Upper lobe of left lung (tissue), 6 donors: ENCODE results near the gene ARID5B. TPM values are rescaled to one million over a fixed set of nuclear protein-coding genes. Genes with fewer than 3 reads are reported as not detected.

Experiments used
- ATAC-seq, 2 donors: fragments of 200-7000 bp; cut with Tn5 transposase; one replicate each; pipeline ENCODE4 v1.9.1; 2022; ENCODE audit warnings: mild to moderate bottlenecking in 2 of 2, moderate library complexity in 2 of 2; ENCODE audit not compliant: low FRiP score in 2 of 2
- DNase-seq, 2 donors: peaks; one replicate each; pipeline ENCODE4 v3.0.0-alpha.2; 2019 to 2020
- H3K27ac ChIP-seq, 4 donors: fragments of 200-600 bp; sonication (generic); one replicate each; pipeline ENCODE4 v1.5.1; 2016 to 2019
- H3K27me3 ChIP-seq, 4 donors: fragments of 200-600 bp; sonication (generic); one replicate each; pipeline ENCODE4 v1.5.1; 2017 to 2019
- H3K36me3 ChIP-seq, 4 donors: fragments of 200-600 bp; sonication (generic); one replicate each; pipeline ENCODE4 v1.5.1; 2016 to 2019
- H3K4me1 ChIP-seq, 4 donors: fragments of 200-600 bp; sonication (generic); one replicate each; pipeline ENCODE4 v1.5.1; 2018 to 2019
- H3K4me3 ChIP-seq, 4 donors: fragments of 200-600 bp; sonication (generic); one replicate each; pipeline ENCODE4 v1.5.1; 2017 to 2019; ENCODE audit warnings: mild to moderate bottlenecking in 2 of 4, moderate library complexity in 1 of 4
- H3K9me3 ChIP-seq, 4 donors: fragments of 200-600 bp; sonication (generic); one replicate each; pipeline ENCODE4 v1.5.1; 2018 to 2019
- EP300 ChIP-seq, 4 donors: sonication (generic); formaldehyde crosslinking; IDR thresholded peaks; one replicate each; pipeline ENCODE4 v1.5.1; 2017; ENCODE audit warnings: antibody characterized with exemption in 4 of 4, control low read depth in 2 of 4
- POLR2A ChIP-seq, 4 donors: fragments of 450-650 bp; IDR thresholded peaks; one replicate each; pipeline ENCODE4 v1.5.1; 2016 to 2017; ENCODE audit warnings: antibody characterized with exemption in 4 of 4, mild to moderate bottlenecking in 2 of 4
- POLR2AphosphoS5 ChIP-seq, 2 donors: sonication (generic); formaldehyde crosslinking; IDR thresholded peaks; one replicate each; pipeline ENCODE4 v1.5.1; 2017; ENCODE audit warnings: antibody characterized with exemption in 2 of 2
- WGBS, 2 donors: methylation state at CpG; one replicate each; pipeline ENCODE4 v1.1.5; 2017 to 2018; 5-methylcytosine and 5-hydroxymethylcytosine counted together
- total RNA-seq, 6 donors: library from RNA; depleted of rRNA in 4 of 6; stranded (reverse); fragments of >200 nt in 4 of 6; gene quantifications; one replicate each; pipeline versions ENCODE4 v1.1.0 to v1.2.1, GENCODE V29; 2016 to 2021
- TF ChIP-seq, protein P1 (sequence below), 6 experiments: fragments of 450-650 bp in 4 of 6; fragments of 200-600 bp in 2 of 6; sonication (generic) in 2 of 6; IDR thresholded peaks; one replicate each; pipeline ENCODE4 v1.5.1; 2016 to 2019; ENCODE audit warnings: antibody characterized with exemption in 6 of 6
- donor health status: DM: no; HTN: no; CAD: no; lungs with moderate emphysema.
- donor health status: DM: no; HTN: yes; CAD: no; lungs with severe emphysema.

The ARID5B gene
- total RNA-seq, 6 donors from 2014 or later = 20.2 to 51.3 (median 28.4) TPM

- H3K4me3 ChIP-seq = no peak overlapping the region
- 95 to 97% methylated on average over 6 of the region's 6 CpGs for WGBS, 2 donors
- no peak overlapping the region for H3K27ac ChIP-seq
- ATAC-seq = no peak
- TF ChIP-seq POLR2A (IDR thresholded peaks at IDR 0.05) (no peak), POLR2AphosphoS5 (IDR thresholded peaks at IDR 0.05) (no peak), EP300 (IDR thresholded peaks at IDR 0.05) (no peak)
- TF ChIP-seq, protein P1, sequence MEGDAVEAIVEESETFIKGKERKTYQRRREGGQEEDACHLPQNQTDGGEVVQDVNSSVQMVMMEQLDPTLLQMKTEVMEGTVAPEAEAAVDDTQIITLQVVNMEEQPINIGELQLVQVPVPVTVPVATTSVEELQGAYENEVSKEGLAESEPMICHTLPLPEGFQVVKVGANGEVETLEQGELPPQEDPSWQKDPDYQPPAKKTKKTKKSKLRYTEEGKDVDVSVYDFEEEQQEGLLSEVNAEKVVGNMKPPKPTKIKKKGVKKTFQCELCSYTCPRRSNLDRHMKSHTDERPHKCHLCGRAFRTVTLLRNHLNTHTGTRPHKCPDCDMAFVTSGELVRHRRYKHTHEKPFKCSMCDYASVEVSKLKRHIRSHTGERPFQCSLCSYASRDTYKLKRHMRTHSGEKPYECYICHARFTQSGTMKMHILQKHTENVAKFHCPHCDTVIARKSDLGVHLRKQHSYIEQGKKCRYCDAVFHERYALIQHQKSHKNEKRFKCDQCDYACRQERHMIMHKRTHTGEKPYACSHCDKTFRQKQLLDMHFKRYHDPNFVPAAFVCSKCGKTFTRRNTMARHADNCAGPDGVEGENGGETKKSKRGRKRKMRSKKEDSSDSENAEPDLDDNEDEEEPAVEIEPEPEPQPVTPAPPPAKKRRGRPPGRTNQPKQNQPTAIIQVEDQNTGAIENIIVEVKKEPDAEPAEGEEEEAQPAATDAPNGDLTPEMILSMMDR (IDR thresholded peaks at IDR 0.05) = no peak
- H3K36me3 ChIP-seq = no peaks in the 10 kb centered on the region
- DNase-seq = no peak
- H3K4me1 ChIP-seq = peaks cover 0 to 13% (median 0%) of the 10 kb centered on the region in 4 donors
- no peaks in the 10 kb centered on the region for H3K9me3 ChIP-seq
- no peaks in the 10 kb centered on the region for H3K27me3 ChIP-seq
Observed at GRCh38 chr10:61931620-61932332, 30.3 kb downstream of the ARID5B start.

DNA sequence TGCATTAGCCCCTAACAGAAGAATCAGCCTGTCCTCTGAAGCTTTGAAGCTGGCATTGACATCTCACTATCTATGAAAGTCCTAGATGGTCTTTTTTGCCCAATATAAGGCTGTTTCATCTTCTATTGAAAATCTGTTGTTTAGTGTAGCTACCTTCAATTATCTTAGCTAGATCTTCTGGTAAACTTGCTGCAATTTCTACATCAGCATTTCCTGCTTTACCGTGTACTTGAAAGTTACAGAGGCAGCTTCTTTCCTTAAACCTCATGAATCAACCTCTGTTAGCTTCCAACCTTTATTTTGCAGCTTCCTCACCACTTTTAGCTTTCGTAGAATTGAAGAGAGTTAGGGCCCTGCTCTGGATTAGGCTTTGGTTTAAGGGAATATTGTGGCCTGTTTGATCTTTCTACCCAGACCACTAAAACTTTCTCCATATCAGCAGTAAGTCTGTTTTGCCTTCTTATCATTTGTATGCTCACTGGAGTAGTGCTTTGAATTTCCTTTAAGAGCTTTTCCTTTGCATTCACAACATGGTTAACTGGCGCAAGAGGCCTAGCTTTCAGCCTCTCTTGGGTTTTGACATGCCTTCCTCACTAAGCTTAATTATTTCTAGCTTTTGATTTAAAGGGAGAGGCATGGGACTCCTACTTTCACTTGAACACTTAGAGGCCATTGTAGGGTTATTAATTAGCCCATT, 32.5 kb downstream of the ARID5B start:
- DNase-seq = no peak

DNA sequence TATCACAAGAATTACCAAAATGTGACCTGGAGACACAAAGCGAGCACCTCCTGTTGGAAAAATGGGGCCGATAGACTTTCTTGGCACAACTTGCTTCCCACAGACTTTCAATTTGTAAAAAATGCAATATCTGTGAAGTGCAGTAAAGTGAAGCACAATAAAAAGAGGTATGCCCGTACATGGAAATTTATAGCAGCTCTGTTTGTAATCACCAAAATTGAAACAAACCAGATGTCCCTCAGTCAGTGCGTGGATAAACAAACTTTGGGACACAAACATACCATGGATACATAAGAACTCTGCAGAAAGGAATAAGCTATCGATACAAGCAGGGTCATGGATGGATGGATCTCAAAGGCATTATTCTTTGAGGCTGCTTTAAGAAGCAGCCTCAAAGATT, 33.6 kb downstream of the ARID5B start:
- TF ChIP-seq, protein P1 (IDR thresholded peaks at IDR 0.05) = no peak
- no peak for DNase-seq
- no peak for ATAC-seq

More for the DNA sequence above, 32.5 kb downstream of the ARID5B start:
- H3K4me1 ChIP-seq = peaks cover 13 to 36% (median 19%) of the 10 kb centered on the region in 4 donors
- TF ChIP-seq, protein P1 (IDR thresholded peaks at IDR 0.05) = no peak
- TF ChIP-seq POLR2A (IDR thresholded peaks at IDR 0.05) (no peak), EP300 (IDR thresholded peaks at IDR 0.05) (no peak), POLR2AphosphoS5 (IDR thresholded peaks at IDR 0.05) (no peak)
- no peaks in the 10 kb centered on the region for H3K9me3 ChIP-seq
- 48 to 58% methylated on average over 3 of the region's 3 CpGs for WGBS, 2 donors
- H3K27ac ChIP-seq = peak overlapping the region; percentile 9 to 54 (median 30)
- H3K27me3 ChIP-seq = no peaks in the 10 kb centered on the region
- no peaks in the 10 kb centered on the region for H3K36me3 ChIP-seq
- no peak for ATAC-seq
- H3K4me3 ChIP-seq = no peak overlapping the region

DNA sequence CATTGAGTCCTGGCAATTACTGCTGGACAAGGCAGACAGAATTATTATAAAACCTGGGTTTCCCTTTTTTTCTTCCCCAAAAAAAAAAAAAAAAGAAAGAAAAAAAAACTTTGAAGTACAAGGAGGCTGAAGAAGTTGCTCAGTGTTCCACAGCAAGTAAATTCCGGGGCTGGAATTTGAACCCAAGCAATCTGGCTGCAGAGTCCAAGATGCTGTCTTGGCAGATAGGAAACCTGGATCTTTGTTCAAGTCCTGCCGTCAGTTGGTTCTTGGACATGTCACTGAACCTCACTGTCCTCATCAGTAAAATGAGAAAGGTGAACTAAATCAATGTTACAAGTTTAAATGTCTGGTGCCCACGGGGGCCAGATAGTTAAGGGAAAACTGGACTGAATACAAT, 35.3 kb downstream of the ARID5B start:
- 60 to 64% methylated on average over 3 of the region's 3 CpGs for WGBS, 2 donors
- DNase-seq (no peak), ATAC-seq (no peak)
- Histone ChIP-seq H3K4me3 (no peak overlapping the region), H3K4me1 (peaks cover 22 to 48% (median 40%) of the 10 kb centered on the region in 4 donors), H3K9me3 (no peaks in the 10 kb centered on the region), H3K36me3 (no peaks in the 10 kb centered on the region), H3K27ac (peak overlapping the region in 3 of 4 donors; percentile 8 to 84 (median 67)), H3K27me3 (no peaks in the 10 kb centered on the region)
- TF ChIP-seq POLR2A (IDR thresholded peaks at IDR 0.05) = no peak
- no peak for TF ChIP-seq POLR2AphosphoS5 (IDR thresholded peaks at IDR 0.05)
- TF ChIP-seq EP300 (IDR thresholded peaks at IDR 0.05) = no peak
- TF ChIP-seq, protein P1 (IDR thresholded peaks at IDR 0.05) = no peak

More for the DNA sequence above, 33.6 kb downstream of the ARID5B start:
- no peaks in the 10 kb centered on the region for H3K9me3 ChIP-seq
- H3K36me3 ChIP-seq = no peaks in the 10 kb centered on the region
- H3K27ac ChIP-seq = peak overlapping the region in 2 of 4 donors; percentile 9 to 35
- H3K27me3 ChIP-seq = no peaks in the 10 kb centered on the region
- no peak overlapping the region for H3K4me3 ChIP-seq
- peaks cover 17 to 46% (median 28%) of the 10 kb centered on the region in 4 donors for H3K4me1 ChIP-seq
- WGBS, 2 donors = 74 to 86% methylated on average over 5 of the region's 5 CpGs
